Esophagus muscularis mucosa (tissue), 4 donors: ENCODE measurements around the gene MMUT. TPM values are rescaled to one million over a fixed set of nuclear protein-coding genes. Genes with fewer than 3 reads are reported as not detected.
"Not testable (repeated sequence)": the region's sequence is repeated elsewhere in the genome, so short reads cannot be mapped to it uniquely, and the experiment has no call there.

Source experiments
- DNase-seq: peaks from one replicate; pipeline ENCODE4 v3.0.0-alpha.2; 2017; ENCODE audit errors: extremely low spot score
- H3K27ac ChIP-seq, 4 donors: fragments of 200-600 bp; sonication (generic); replicated peaks in 1 of 4; 1 replicate in 3 of 4; 2 replicates in 1 of 4; pipeline ENCODE4 v1.5.1; 2016 to 2019; ENCODE audit warnings: mild to moderate bottlenecking in 1 of 4
- H3K27me3 ChIP-seq, 4 donors: fragments of 200-600 bp; sonication (generic); one replicate each; pipeline versions ENCODE4 v1.5.1 to v1.6.0; 2016 to 2019
- H3K36me3 ChIP-seq, 4 donors: fragments of 200-600 bp; sonication (generic); one replicate each; pipeline ENCODE4 v1.5.1; 2016 to 2019
- H3K4me1 ChIP-seq, 4 donors: fragments of 200-600 bp; sonication (generic); one replicate each; pipeline ENCODE4 v1.5.1; 2016 to 2019
- H3K4me3 ChIP-seq, 4 donors: fragments of 200-600 bp; sonication (generic); 1 replicate in 2 of 4; 2 replicates in 2 of 4; pipeline ENCODE4 v1.5.1; 2016 to 2019; ENCODE audit warnings: mild to moderate bottlenecking in 4 of 4, moderate library complexity in 1 of 4
- H3K9me3 ChIP-seq, 4 donors: fragments of 200-600 bp; sonication (generic); 1 replicate in 3 of 4; 2 replicates in 1 of 4; pipeline ENCODE4 v1.5.1; 2016 to 2019
- EP300 ChIP-seq: sonication (generic); formaldehyde crosslinking; IDR thresholded peaks from one replicate; pipeline ENCODE4 v1.6.1; 2017; ENCODE audit warnings: antibody characterized with exemption
- POLR2A ChIP-seq: fragments of 450-650 bp; IDR thresholded peaks from one replicate; pipeline ENCODE4 v1.6.1; 2017; ENCODE audit warnings: antibody characterized with exemption, moderate library complexity, mild to moderate bottlenecking, low read depth
- POLR2AphosphoS5 ChIP-seq, 2 donors: sonication (generic); formaldehyde crosslinking; IDR thresholded peaks; one replicate each; pipeline ENCODE4 v1.6.1; 2017; ENCODE audit warnings: antibody characterized with exemption in 2 of 2
- WGBS: methylation state at CpG from one replicate; pipeline ENCODE4 v1.1.5; 2018; 5-methylcytosine and 5-hydroxymethylcytosine counted together
- intact Hi-C: fragments of 100-400 bp; cut with DNase I; formaldehyde crosslinking; loops from one replicate; pipeline ENCODE4 v1.15.1; 2023
- total RNA-seq, 4 donors: library from RNA; depleted of rRNA; stranded (reverse); fragments of >200 nt; gene quantifications; one replicate each; pipeline versions ENCODE4 v1.1.0 to v1.2.1, GENCODE V29; 2016
- TF ChIP-seq, protein P1 (sequence below), 3 experiments: fragments of 200-600 bp in 2 of 3; fragments of 450-650 bp in 1 of 3; sonication (generic) in 2 of 3; IDR thresholded peaks; one replicate each; pipeline ENCODE4 v1.5.1; 2017 to 2019; ENCODE audit warnings: antibody characterized with exemption in 3 of 3, mild to moderate bottlenecking in 2 of 3, moderate library complexity in 1 of 3

Gene MMUT
- total RNA-seq, 4 donors from 2014 or later, result 18.3 to 23.7 (median 21.5) TPM

DNA sequence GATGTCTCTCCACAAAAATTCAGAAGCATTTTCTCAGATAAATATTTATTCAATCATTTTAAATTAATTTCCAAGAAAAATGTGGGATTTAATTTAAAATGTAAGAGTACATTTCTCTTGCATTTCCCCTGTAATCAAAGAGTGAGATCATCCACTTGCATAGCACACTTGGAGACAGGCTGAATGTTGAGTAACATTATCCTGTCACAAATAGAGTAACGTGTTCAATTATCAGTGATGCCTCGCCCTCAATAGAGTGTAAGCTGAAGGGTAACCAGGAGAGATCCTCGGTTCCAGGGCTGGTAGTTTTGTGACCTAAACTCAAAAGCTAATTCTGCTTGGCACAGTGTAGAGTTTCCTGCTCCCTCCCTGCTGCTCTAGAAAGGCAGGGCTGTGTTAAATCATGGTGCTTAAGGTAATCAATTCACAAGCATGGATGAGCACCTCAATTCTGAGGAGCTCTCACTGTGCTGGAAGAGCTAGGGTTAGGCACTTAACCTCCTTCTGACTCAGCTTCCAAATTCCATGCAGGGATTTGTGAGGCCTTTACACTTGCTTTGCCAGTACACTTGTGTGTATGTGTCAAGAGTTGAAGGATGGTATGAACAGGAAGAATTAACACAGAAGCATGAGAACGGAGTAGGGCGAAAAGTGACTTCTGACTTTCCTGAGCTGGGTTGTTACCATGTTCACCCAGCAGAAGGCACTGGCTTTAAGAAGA is 56.6 kb downstream of the MMUT start:
- Histone ChIP-seq H3K4me3 (no peak overlapping the region), H3K36me3 (no peaks in the 10 kb centered on the region), H3K27me3 (no peaks in the 10 kb centered on the region), H3K27ac (no peak overlapping the region), H3K9me3 (no peaks in the 10 kb centered on the region), H3K4me1 (peaks cover 0 to 3% (median 0%) of the 10 kb centered on the region in 4 donors)
- 81% methylated on average over 5 of the region's 5 CpGs for WGBS
- TF ChIP-seq POLR2AphosphoS5 (IDR thresholded peaks at IDR 0.05) (no peak), POLR2A (no peak), EP300 (no peak)
- TF ChIP-seq, protein P1, sequence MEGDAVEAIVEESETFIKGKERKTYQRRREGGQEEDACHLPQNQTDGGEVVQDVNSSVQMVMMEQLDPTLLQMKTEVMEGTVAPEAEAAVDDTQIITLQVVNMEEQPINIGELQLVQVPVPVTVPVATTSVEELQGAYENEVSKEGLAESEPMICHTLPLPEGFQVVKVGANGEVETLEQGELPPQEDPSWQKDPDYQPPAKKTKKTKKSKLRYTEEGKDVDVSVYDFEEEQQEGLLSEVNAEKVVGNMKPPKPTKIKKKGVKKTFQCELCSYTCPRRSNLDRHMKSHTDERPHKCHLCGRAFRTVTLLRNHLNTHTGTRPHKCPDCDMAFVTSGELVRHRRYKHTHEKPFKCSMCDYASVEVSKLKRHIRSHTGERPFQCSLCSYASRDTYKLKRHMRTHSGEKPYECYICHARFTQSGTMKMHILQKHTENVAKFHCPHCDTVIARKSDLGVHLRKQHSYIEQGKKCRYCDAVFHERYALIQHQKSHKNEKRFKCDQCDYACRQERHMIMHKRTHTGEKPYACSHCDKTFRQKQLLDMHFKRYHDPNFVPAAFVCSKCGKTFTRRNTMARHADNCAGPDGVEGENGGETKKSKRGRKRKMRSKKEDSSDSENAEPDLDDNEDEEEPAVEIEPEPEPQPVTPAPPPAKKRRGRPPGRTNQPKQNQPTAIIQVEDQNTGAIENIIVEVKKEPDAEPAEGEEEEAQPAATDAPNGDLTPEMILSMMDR (IDR thresholded peaks at IDR 0.05), result no peak
- no peak for DNase-seq
- intact Hi-C loops, result loop anchor here (10.0 kb wide), 1 partner anchor 1622 kb away; the partner anchor contains the start of gene OPN5

DNA sequence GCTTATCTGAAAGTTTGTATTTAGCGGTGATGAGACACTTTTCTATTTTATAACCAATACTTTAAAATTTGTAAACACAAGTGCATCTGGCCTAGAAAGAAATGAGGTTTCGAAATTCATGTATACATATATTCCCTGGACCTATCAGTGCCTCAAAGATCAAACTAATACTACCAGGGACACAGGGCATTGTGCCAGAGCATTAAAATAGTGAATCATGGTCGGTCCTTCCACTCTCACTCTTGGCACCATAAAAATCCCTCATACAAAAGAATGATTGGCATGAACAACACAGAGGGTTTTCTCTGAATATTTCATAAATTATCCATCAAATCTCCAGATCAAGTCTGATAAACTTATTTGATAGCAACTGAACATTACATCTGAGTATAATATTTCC is 62.0 kb downstream of the MMUT start:
- no peak for DNase-seq
- no peak for TF ChIP-seq POLR2AphosphoS5 (IDR thresholded peaks at IDR 0.05)
- TF ChIP-seq POLR2A, result no peak
- no peak for TF ChIP-seq EP300
- TF ChIP-seq, protein P1 (IDR thresholded peaks at IDR 0.05), result no peak
- Histone ChIP-seq H3K27ac (no peak overlapping the region), H3K9me3 (no peaks in the 10 kb centered on the region), H3K4me1 (no peaks in the 10 kb centered on the region), H3K4me3 (no peak overlapping the region), H3K27me3 (no peaks in the 10 kb centered on the region), H3K36me3 (no peaks in the 10 kb centered on the region)
- intact Hi-C loops, result loop anchor here (10.0 kb wide), 1 partner anchor 1616 kb away; the partner anchor contains the start of gene OPN5
- 71% methylated on average over 3 of the region's 3 CpGs for WGBS

DNA sequence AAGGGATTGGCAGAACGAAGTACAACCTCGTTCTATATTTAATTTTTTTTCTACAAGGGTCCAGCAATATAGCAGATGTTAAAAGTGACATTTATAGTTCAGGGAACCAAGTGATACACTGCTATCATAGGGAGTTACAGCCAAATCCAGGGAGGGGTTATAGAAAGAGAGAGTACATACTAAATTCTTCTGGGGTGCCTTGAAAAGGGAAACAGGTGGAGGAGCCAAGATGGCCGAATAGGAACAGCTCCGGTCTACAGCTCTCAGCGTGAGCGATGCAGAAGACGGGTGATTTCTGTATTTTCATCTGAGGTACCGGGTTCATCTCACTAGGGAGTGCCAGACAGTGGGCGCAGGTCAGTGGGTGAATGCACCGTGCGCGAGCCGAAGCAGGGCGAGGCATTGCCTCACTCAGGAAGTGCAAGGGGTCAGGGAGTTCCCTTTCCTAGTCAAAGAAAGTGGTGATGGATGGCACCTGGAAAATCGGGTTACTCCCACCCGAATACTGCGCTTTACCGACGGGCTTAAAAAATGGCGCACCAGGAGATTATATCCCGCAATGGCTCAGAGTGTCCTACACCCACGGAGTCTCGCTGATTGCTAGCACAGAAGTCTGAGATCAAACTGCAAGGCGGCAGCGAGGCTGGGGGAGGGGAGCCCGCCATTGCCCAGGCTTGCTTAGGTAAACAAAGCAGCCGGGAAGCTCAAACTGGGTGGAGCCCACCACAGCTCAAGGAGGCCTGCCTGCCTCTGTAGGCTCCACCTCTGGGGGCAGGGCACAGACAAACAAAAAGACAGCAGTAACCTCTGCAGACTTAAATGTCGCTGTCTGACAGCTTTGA is 76.2 kb downstream of the MMUT start:
- H3K27me3 ChIP-seq, H3K9me3 ChIP-seq, H3K4me3 ChIP-seq, DNase-seq, intact Hi-C loops, H3K36me3 ChIP-seq, H3K27ac ChIP-seq, H3K4me1 ChIP-seq: not testable (repeated sequence)
- WGBS, result 93% methylated on average over 24 of the region's 28 CpGs

DNA sequence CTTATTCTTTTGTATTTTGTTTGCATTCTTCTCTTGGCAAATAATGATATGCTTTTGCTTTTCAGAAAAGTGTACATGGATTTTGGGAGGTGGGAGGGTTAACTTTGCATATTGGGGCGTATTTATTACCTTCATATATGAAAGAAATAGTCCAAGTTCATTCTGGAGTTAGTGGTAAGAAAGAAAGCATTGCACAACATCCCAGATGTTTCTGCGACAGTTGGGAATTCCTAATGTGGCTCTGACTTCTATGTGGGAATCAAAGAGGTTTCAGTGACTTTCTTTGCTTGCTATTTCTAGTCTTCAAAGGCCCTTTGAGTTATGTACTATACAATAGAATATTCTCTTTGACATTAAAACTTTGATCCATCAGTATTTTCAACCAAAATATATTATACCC is 78.1 kb downstream of the MMUT start:
- intact Hi-C loops, result no loop called here
- no peaks in the 10 kb centered on the region for H3K36me3 ChIP-seq
- no peak for DNase-seq
- H3K27me3 ChIP-seq, result no peaks in the 10 kb centered on the region
- H3K4me3 ChIP-seq, result no peak overlapping the region
- no peaks in the 10 kb centered on the region for H3K9me3 ChIP-seq
- no peaks in the 10 kb centered on the region for H3K4me1 ChIP-seq
- TF ChIP-seq POLR2A (no peak), EP300 (no peak), POLR2AphosphoS5 (IDR thresholded peaks at IDR 0.05) (no peak)
- TF ChIP-seq, protein P1 (IDR thresholded peaks at IDR 0.05), result no peak
- H3K27ac ChIP-seq, result no peak overlapping the region
- 66% methylated on average over 2 of the region's 2 CpGs for WGBS

Other genes starting within 250 kb of the MMUT start
- 1 to 10 TPM; 2.9 to 5.6 (median 4.7) TPM for gene CENPQ, start 117 bp upstream of the MMUT start, total RNA-seq
- gene GLYATL3, start 36.7 kb upstream of the MMUT start, total RNA-seq, result not detected
- 1 to 10 TPM; 1.2 to 2.5 (median 1.9) TPM for gene C6orf141, start 87.4 kb upstream of the MMUT start, total RNA-seq
- gene RHAG, start 173.6 kb upstream of the MMUT start, total RNA-seq, result 1 to 10 TPM in 1 of 4 donors, under 1 TPM in 2, not detected in 1; 0.42 to 1.4 (median 0.99) TPM